Liver (tissue), 9 donors: ENCODE data around the gene ATP4B. TPM values are rescaled to one million over a fixed set of nuclear protein-coding genes. Genes with fewer than 3 reads are reported as not detected.
A peak's percentile ranks its signal among the peaks of the same experiment; 100 is the strongest.

Experiments used
- DNase-seq: peaks from one replicate; pipeline ENCODE4 v3.0.0-alpha.2; 2017; ENCODE audit warnings: low spot score
- H3K27ac ChIP-seq, 2 donors: one replicate each; pipeline ENCODE4 v1.7.0; 2013; ENCODE audit warnings: inconsistent platforms in 2 of 2, low read length in 2 of 2, control low read depth in 1 of 2, low read depth in 1 of 2, mild to moderate bottlenecking in 1 of 2
- H3K27me3 ChIP-seq, 4 donors: one replicate each; pipeline versions ENCODE4 v1.6.1 to v1.7.0; 2013; ENCODE audit warnings: low read length in 3 of 4, inconsistent platforms in 1 of 4, mild to moderate bottlenecking in 1 of 4, moderate library complexity in 1 of 4; ENCODE audit not compliant: control insufficient read depth in 4 of 4, insufficient read depth in 4 of 4
- H3K36me3 ChIP-seq, 4 donors: one replicate each; pipeline versions ENCODE4 v1.6.1 to v1.7.0; 2013; ENCODE audit warnings: low read length in 3 of 4, mild to moderate bottlenecking in 3 of 4, low read depth in 1 of 4, moderate library complexity in 1 of 4; ENCODE audit not compliant: control insufficient read depth in 4 of 4, insufficient read depth in 3 of 4
- H3K4me1 ChIP-seq, 4 donors: one replicate each; pipeline versions ENCODE4 v1.6.1 to v1.7.0; 2013; ENCODE audit warnings: low read length in 3 of 4, mild to moderate bottlenecking in 3 of 4, moderate library complexity in 1 of 4; ENCODE audit not compliant: control insufficient read depth in 4 of 4, insufficient read depth in 4 of 4
- H3K4me3 ChIP-seq, 3 donors: one replicate each; pipeline versions ENCODE4 v1.6.1 to v1.7.0; 2013; ENCODE audit warnings: low read length in 3 of 3, control low read depth in 1 of 3, low read depth in 1 of 3, mild to moderate bottlenecking in 1 of 3
- H3K9ac ChIP-seq, 2 donors: one replicate each; pipeline ENCODE4 v1.7.0; 2013; ENCODE audit warnings: low read length in 2 of 2, mild to moderate bottlenecking in 2 of 2, moderate library complexity in 2 of 2, control low read depth in 1 of 2, low read depth in 1 of 2
- H3K9me3 ChIP-seq, 4 donors: one replicate each; pipeline versions ENCODE4 v1.6.1 to v1.7.0; 2013; ENCODE audit warnings: low read length in 3 of 4; ENCODE audit not compliant: control insufficient read depth in 4 of 4
- EGR1 ChIP-seq, 2 donors: IDR thresholded peaks; 2 replicates each; pipeline ENCODE4 v1.6.1; 2016 to 2018; ENCODE audit warnings: antibody characterized with exemption in 2 of 2, low read depth in 2 of 2
- FOXA1 ChIP-seq: IDR thresholded peaks from 2 replicates; pipeline ENCODE4 v1.6.1; 2016; ENCODE audit warnings: antibody characterized with exemption
- FOXA2 ChIP-seq: IDR thresholded peaks from 2 replicates; pipeline ENCODE4 v1.6.1; 2016; ENCODE audit warnings: antibody characterized with exemption
- GABPA ChIP-seq, 2 donors: IDR thresholded peaks in 1 of 2; conservative IDR thresholded peaks in 1 of 2; 2 replicates each; pipeline ENCODE4 v1.6.1; 2016; ENCODE audit warnings: antibody characterized with exemption in 2 of 2, mild to moderate bottlenecking in 1 of 2, moderate library complexity in 1 of 2
- HNF4A ChIP-seq, 2 donors: conservative IDR thresholded peaks; 2 replicates each; pipeline ENCODE4 v1.6.1; 2016; ENCODE audit warnings: antibody characterized with exemption in 2 of 2, mild to moderate bottlenecking in 2 of 2
- HNF4G ChIP-seq: IDR thresholded peaks from 2 replicates; pipeline ENCODE4 v1.6.1; 2016; ENCODE audit warnings: antibody characterized with exemption
- JUND ChIP-seq, 2 donors: IDR thresholded peaks; 2 replicates each; pipeline ENCODE4 v1.6.1; 2016; ENCODE audit warnings: antibody characterized with exemption in 2 of 2
- NR2F2 ChIP-seq: IDR thresholded peaks from 2 replicates; pipeline ENCODE4 v1.6.1; 2016; ENCODE audit warnings: antibody characterized with exemption
- RAD21 ChIP-seq, 2 donors: IDR thresholded peaks; 2 replicates each; pipeline ENCODE4 v1.6.1; 2016; ENCODE audit warnings: antibody characterized with exemption in 2 of 2, mild to moderate bottlenecking in 2 of 2
- RXRA ChIP-seq, 2 donors: IDR thresholded peaks; 2 replicates each; pipeline ENCODE4 v1.6.1; 2017 to 2018; ENCODE audit warnings: antibody characterized with exemption in 2 of 2, mild to moderate bottlenecking in 1 of 2
- SP1 ChIP-seq: IDR thresholded peaks from 2 replicates; pipeline ENCODE4 v1.6.1; 2018; ENCODE audit warnings: antibody characterized with exemption, mild to moderate bottlenecking
- TAF1 ChIP-seq: conservative IDR thresholded peaks from 2 replicates; pipeline ENCODE4 v1.6.1; 2016; ENCODE audit warnings: antibody characterized with exemption, mild to moderate bottlenecking
- YY1 ChIP-seq: IDR thresholded peaks from 2 replicates; pipeline ENCODE4 v1.6.1; 2016; ENCODE audit warnings: antibody characterized with exemption, mild to moderate bottlenecking
- WGBS: extraction: QIAGEN DNeasy Blood & Tissue Kit; methylation state at CpG from one replicate; pipeline ENCODE4 v1.1.7; 2013; 5-methylcytosine and 5-hydroxymethylcytosine counted together
- polyA plus RNA-seq, 2 donors: library from polyadenylated mRNA; stranded (reverse) in 1 of 2; unstranded in 1 of 2; fragments of 200-250 nt in 1 of 2; fragments of >200 nt in 1 of 2; fragmentation: Nextera tagmentation in 1 of 2; extraction: Ambion mirVana in 1 of 2; gene quantifications; one replicate each; pipeline versions ENCODE4 v1.2.1 to v1.2.3, GENCODE V29; 2013 to 2015
- total RNA-seq, 2 donors: library from RNA; depleted of rRNA; stranded (reverse); fragments of >200 nt; gene quantifications; one replicate each; pipeline ENCODE4 v1.2.3, GENCODE V29; 2014
- TF ChIP-seq, protein P1 (sequence below): IDR thresholded peaks from 2 replicates; pipeline ENCODE4 v1.6.1; 2016; ENCODE audit warnings: antibody characterized with exemption
- TF ChIP-seq, protein P2 (sequence below): IDR thresholded peaks from 2 replicates; pipeline ENCODE4 v1.6.1; 2016; ENCODE audit warnings: antibody characterized with exemption
- TF ChIP-seq, protein P3 (sequence below): IDR thresholded peaks from 2 replicates; pipeline ENCODE4 v1.6.1; 2016; ENCODE audit warnings: antibody characterized with exemption
- TF ChIP-seq, protein P4 (sequence below): fragments of 150-350 bp; IDR thresholded peaks from 2 replicates; pipeline ENCODE4 v1.5.1; 2017; ENCODE audit warnings: improper control_type of control experiment, low read depth, low read length; ENCODE audit not compliant: missing input control
- TF ChIP-seq, protein P5 (sequence below): IDR thresholded peaks from 2 replicates; pipeline ENCODE4 v1.6.1; 2016; ENCODE audit warnings: antibody characterized with exemption, mild to moderate bottlenecking
- donor health status: healthy.
- donor health status: healthy.
- donor health status: healthy.
- donor health status: healthy.
- donor health status: healthy.

ATP4B gene
- total and polyA plus RNA-seq, 4 donors, result not detected

DNA sequence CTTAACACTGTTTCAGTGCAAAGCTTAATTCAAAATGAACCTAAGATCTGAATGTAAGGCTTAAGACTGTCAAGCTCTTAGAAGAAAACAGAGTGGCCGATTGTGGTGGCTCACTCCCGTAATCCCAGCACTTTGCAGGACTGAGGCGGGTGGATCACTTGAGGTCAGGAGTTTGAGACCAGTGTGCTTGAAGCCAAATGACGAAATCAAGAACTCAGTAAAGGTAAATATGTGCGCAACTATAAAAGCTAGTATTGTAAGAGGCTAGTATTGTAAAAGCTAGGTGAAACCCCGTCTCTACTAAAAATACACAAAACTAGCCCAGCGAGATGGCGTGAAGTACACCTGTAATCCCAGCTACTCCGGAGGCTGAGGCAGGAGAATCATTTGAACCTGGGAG, 12.7 kb downstream of the ATP4B start:
- DNase-seq, result no peak
- no peak overlapping the region for H3K4me3 ChIP-seq
- WGBS, result 38% methylated on average over 9 of the region's 9 CpGs
- H3K27me3 ChIP-seq, result no peaks in the 10 kb centered on the region
- no peaks in the 10 kb centered on the region for H3K9me3 ChIP-seq
- peak overlapping the region in 1 of 2 donors; percentile 41 for H3K27ac ChIP-seq
- TF ChIP-seq JUND (IDR thresholded peaks at IDR 0.05) (no peak), HNF4G (no peak), GABPA (IDR thresholded peaks at IDR 0.05 in 1 of 2, conservative IDR thresholded peaks at IDR 0.05 in 1 of 2) (no peak), TAF1 (no peak), HNF4A (conservative IDR thresholded peaks at IDR 0.05) (peak in 1 of 2 donors; percentile 51), YY1 (no peak), NR2F2 (no peak), FOXA2 (peak; percentile 30), EGR1 (IDR thresholded peaks at IDR 0.05; ENCODE audit: low read depth in 2 of 2) (no peak), FOXA1 (no peak), RAD21 (IDR thresholded peaks at IDR 0.05) (no peak), SP1 (no peak), RXRA (IDR thresholded peaks at IDR 0.05) (peak in 1 of 2 donors; percentile 86)
- TF ChIP-seq, protein P1, sequence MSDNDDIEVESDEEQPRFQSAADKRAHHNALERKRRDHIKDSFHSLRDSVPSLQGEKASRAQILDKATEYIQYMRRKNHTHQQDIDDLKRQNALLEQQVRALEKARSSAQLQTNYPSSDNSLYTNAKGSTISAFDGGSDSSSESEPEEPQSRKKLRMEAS, result no peak
- TF ChIP-seq, protein P2, sequence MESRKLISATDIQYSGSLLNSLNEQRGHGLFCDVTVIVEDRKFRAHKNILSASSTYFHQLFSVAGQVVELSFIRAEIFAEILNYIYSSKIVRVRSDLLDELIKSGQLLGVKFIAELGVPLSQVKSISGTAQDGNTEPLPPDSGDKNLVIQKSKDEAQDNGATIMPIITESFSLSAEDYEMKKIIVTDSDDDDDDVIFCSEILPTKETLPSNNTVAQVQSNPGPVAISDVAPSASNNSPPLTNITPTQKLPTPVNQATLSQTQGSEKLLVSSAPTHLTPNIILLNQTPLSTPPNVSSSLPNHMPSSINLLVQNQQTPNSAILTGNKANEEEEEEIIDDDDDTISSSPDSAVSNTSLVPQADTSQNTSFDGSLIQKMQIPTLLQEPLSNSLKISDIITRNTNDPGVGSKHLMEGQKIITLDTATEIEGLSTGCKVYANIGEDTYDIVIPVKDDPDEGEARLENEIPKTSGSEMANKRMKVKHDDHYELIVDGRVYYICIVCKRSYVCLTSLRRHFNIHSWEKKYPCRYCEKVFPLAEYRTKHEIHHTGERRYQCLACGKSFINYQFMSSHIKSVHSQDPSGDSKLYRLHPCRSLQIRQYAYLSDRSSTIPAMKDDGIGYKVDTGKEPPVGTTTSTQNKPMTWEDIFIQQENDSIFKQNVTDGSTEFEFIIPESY, result peak; percentile 16
- TF ChIP-seq, protein P3, sequence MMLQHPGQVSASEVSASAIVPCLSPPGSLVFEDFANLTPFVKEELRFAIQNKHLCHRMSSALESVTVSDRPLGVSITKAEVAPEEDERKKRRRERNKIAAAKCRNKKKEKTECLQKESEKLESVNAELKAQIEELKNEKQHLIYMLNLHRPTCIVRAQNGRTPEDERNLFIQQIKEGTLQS, result no peak
- TF ChIP-seq, protein P4, sequence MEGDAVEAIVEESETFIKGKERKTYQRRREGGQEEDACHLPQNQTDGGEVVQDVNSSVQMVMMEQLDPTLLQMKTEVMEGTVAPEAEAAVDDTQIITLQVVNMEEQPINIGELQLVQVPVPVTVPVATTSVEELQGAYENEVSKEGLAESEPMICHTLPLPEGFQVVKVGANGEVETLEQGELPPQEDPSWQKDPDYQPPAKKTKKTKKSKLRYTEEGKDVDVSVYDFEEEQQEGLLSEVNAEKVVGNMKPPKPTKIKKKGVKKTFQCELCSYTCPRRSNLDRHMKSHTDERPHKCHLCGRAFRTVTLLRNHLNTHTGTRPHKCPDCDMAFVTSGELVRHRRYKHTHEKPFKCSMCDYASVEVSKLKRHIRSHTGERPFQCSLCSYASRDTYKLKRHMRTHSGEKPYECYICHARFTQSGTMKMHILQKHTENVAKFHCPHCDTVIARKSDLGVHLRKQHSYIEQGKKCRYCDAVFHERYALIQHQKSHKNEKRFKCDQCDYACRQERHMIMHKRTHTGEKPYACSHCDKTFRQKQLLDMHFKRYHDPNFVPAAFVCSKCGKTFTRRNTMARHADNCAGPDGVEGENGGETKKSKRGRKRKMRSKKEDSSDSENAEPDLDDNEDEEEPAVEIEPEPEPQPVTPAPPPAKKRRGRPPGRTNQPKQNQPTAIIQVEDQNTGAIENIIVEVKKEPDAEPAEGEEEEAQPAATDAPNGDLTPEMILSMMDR, result no peak
- TF ChIP-seq, protein P5, sequence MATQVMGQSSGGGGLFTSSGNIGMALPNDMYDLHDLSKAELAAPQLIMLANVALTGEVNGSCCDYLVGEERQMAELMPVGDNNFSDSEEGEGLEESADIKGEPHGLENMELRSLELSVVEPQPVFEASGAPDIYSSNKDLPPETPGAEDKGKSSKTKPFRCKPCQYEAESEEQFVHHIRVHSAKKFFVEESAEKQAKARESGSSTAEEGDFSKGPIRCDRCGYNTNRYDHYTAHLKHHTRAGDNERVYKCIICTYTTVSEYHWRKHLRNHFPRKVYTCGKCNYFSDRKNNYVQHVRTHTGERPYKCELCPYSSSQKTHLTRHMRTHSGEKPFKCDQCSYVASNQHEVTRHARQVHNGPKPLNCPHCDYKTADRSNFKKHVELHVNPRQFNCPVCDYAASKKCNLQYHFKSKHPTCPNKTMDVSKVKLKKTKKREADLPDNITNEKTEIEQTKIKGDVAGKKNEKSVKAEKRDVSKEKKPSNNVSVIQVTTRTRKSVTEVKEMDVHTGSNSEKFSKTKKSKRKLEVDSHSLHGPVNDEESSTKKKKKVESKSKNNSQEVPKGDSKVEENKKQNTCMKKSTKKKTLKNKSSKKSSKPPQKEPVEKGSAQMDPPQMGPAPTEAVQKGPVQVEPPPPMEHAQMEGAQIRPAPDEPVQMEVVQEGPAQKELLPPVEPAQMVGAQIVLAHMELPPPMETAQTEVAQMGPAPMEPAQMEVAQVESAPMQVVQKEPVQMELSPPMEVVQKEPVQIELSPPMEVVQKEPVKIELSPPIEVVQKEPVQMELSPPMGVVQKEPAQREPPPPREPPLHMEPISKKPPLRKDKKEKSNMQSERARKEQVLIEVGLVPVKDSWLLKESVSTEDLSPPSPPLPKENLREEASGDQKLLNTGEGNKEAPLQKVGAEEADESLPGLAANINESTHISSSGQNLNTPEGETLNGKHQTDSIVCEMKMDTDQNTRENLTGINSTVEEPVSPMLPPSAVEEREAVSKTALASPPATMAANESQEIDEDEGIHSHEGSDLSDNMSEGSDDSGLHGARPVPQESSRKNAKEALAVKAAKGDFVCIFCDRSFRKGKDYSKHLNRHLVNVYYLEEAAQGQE, result no peak
- peaks cover 0 to 5% (median 3%) of the 10 kb centered on the region in 4 donors for H3K36me3 ChIP-seq
- peaks cover 16 to 28% (median 23%) of the 10 kb centered on the region in 4 donors for H3K4me1 ChIP-seq
- H3K9ac ChIP-seq, result no peak overlapping the region
